Measurements from ENCODE around the gene COL4A3. TPM values are rescaled to one million over a fixed set of nuclear protein-coding genes. Genes with fewer than 3 reads are reported as not detected.

COL4A3 gene
- total RNA-seq, 3 donors from 2014 or later = 2.9 to 3.7 (median 3.3) TPM

- no peak for DNase-seq (ENCODE audit: low spot score in 2 of 2)
Measured at GRCh38 chr2:227205701-227206100, 41.3 kb downstream of the COL4A3 start.

GRCh38 chr2:227206406-227206805, 42.0 kb downstream of the COL4A3 start:
- DNase-seq (ENCODE audit: low spot score in 2 of 2) = no peak
- no peaks in the 10 kb centered on the region for H3K4me1 ChIP-seq
- no peak overlapping the region for H3K27ac ChIP-seq
- H3K4me3 ChIP-seq = no peak overlapping the region
- TF ChIP-seq POLR2A (IDR thresholded peaks at IDR 0.05) = no peak
- TF ChIP-seq POLR2AphosphoS5 (IDR thresholded peaks at IDR 0.05) = no peak
- H3K27me3 ChIP-seq = no peaks in the 10 kb centered on the region
- no peaks in the 10 kb centered on the region for H3K9me3 ChIP-seq
- H3K36me3 ChIP-seq = no peaks in the 10 kb centered on the region
- intact Hi-C loops (cut with DNase I; ENCODE audit: low total_unique reads) = no loop called here

More at GRCh38 chr2:227205701-227206100, 41.3 kb downstream of the COL4A3 start:
- no peak overlapping the region for H3K27ac ChIP-seq
- no peaks in the 10 kb centered on the region for H3K36me3 ChIP-seq
- TF ChIP-seq POLR2A (IDR thresholded peaks at IDR 0.05) (no peak), CTCF (IDR thresholded peaks at IDR 0.05) (no peak), POLR2AphosphoS5 (IDR thresholded peaks at IDR 0.05) (no peak)
- H3K9me3 ChIP-seq = no peaks in the 10 kb centered on the region
- no peaks in the 10 kb centered on the region for H3K27me3 ChIP-seq
- H3K4me1 ChIP-seq = no peaks in the 10 kb centered on the region
- intact Hi-C loops (cut with DNase I; ENCODE audit: low total_unique reads) = no loop called here
- no peak overlapping the region for H3K4me3 ChIP-seq

GRCh38 chr2:227207573-227207972, 43.1 kb downstream of the COL4A3 start:
- H3K27ac ChIP-seq = no peak overlapping the region
- intact Hi-C loops (cut with DNase I; ENCODE audit: low total_unique reads) = no loop called here
- H3K4me1 ChIP-seq = no peaks in the 10 kb centered on the region
- no peak for DNase-seq (ENCODE audit: low spot score in 2 of 2)
- H3K4me3 ChIP-seq = no peak overlapping the region
- H3K27me3 ChIP-seq = no peaks in the 10 kb centered on the region
- no peaks in the 10 kb centered on the region for H3K36me3 ChIP-seq
- TF ChIP-seq POLR2AphosphoS5 (IDR thresholded peaks at IDR 0.05) = no peak
- no peak for TF ChIP-seq POLR2A (IDR thresholded peaks at IDR 0.05)
- TF ChIP-seq CTCF (IDR thresholded peaks at IDR 0.05) = no peak
- H3K9me3 ChIP-seq = no peaks in the 10 kb centered on the region

GRCh38 chr2:227214622-227215041, 50.2 kb downstream of the COL4A3 start:
- Histone ChIP-seq H3K36me3 (no peaks in the 10 kb centered on the region), H3K27ac (no peak overlapping the region), H3K4me1 (no peaks in the 10 kb centered on the region), H3K9me3 (no peaks in the 10 kb centered on the region), H3K4me3 (no peak overlapping the region), H3K27me3 (no peaks in the 10 kb centered on the region)
- TF ChIP-seq CTCF (IDR thresholded peaks at IDR 0.05) (no peak), POLR2AphosphoS5 (IDR thresholded peaks at IDR 0.05) (no peak), POLR2A (IDR thresholded peaks at IDR 0.05) (no peak)
- intact Hi-C loops (cut with DNase I; ENCODE audit: low total_unique reads) = no loop called here
- no peak for DNase-seq (ENCODE audit: low spot score in 2 of 2)

- intact Hi-C loops (cut with DNase I; ENCODE audit: low total_unique reads) = no loop called here
- TF ChIP-seq POLR2A (IDR thresholded peaks at IDR 0.05) = no peak
- TF ChIP-seq POLR2AphosphoS5 (IDR thresholded peaks at IDR 0.05) = no peak
- TF ChIP-seq CTCF (IDR thresholded peaks at IDR 0.05) = no peak
- Histone ChIP-seq H3K36me3 (no peaks in the 10 kb centered on the region), H3K9me3 (no peaks in the 10 kb centered on the region), H3K4me1 (no peaks in the 10 kb centered on the region), H3K27me3 (no peaks in the 10 kb centered on the region), H3K27ac (no peak overlapping the region), H3K4me3 (no peak overlapping the region)
- no peak for DNase-seq (ENCODE audit: low spot score in 2 of 2)
Measured at GRCh38 chr2:227219312-227220105, 55.1 kb downstream of the COL4A3 start.
